HepG2 (cell line): ENCODE results near the gene TXN2. TPM values are rescaled to one million over a fixed set of nuclear protein-coding genes. Genes with fewer than 3 reads are reported as not detected.

Experiments
- ARNTL ChIP-seq: sonication (generic); formaldehyde crosslinking; IDR thresholded peaks from 2 replicates; pipeline ENCODE4 v1.4.0; 2020; ENCODE audit warnings: mild to moderate bottlenecking, missing genetic modification reagents
- BCL6 ChIP-seq: IDR thresholded peaks from 2 replicates; pipeline ENCODE4 v1.6.1; 2016; ENCODE audit warnings: missing genetic modification reagents, missing compliant biosample characterization
- FOXK2 ChIP-seq: fragments of 450-650 bp; IDR thresholded peaks from 2 replicates; pipeline ENCODE4 v1.6.1; 2016
- GFI1 ChIP-seq: sonication (generic); formaldehyde crosslinking; IDR thresholded peaks from 2 replicates; pipeline ENCODE4 v1.5.0; 2020; ENCODE audit warnings: missing genetic modification reagents, mild to moderate bottlenecking, borderline replicate concordance
- HHEX ChIP-seq: IDR thresholded peaks from 2 replicates; pipeline ENCODE4 v1.6.1; 2016; ENCODE audit warnings: control low read depth
- ISL2 ChIP-seq: sonication (generic); formaldehyde crosslinking; IDR thresholded peaks from 2 replicates; pipeline ENCODE4 v1.5.0; 2020; ENCODE audit warnings: missing genetic modification reagents
- LCORL ChIP-seq, 2 experiments: fragments of 450-650 bp in 1 of 2; sonication (generic) in 1 of 2; formaldehyde crosslinking in 1 of 2; IDR thresholded peaks; 2 replicates each; pipeline versions ENCODE4 v1.5.0 to v1.6.1; 2017 to 2020; ENCODE audit warnings: antibody characterized with exemption in 1 of 2, missing genetic modification reagents in 1 of 2
- MBD4 ChIP-seq: IDR thresholded peaks from 2 replicates; pipeline ENCODE4 v1.6.1; 2012; ENCODE audit warnings: low read length, inconsistent platforms, borderline replicate concordance
- MEIS1 ChIP-seq: sonication (generic); formaldehyde crosslinking; IDR thresholded peaks from 2 replicates; pipeline ENCODE4 v1.9.0; 2021; ENCODE audit warnings: mild to moderate bottlenecking, missing genetic modification reagents, moderate library complexity, borderline replicate concordance
- NFIC ChIP-seq: IDR thresholded peaks from 2 replicates; pipeline ENCODE4 v1.6.1; 2012; ENCODE audit warnings: mild to moderate bottlenecking, low read length, inconsistent platforms
- NRL ChIP-seq: sonication (generic); formaldehyde crosslinking; IDR thresholded peaks from 2 replicates; pipeline ENCODE4 v1.5.0; 2020; ENCODE audit warnings: missing genetic modification reagents, mild to moderate bottlenecking, moderate library complexity, borderline replicate concordance
- REXO4 ChIP-seq: sonication (generic); formaldehyde crosslinking; IDR thresholded peaks from 2 replicates; pipeline ENCODE4 v1.8.0; 2022; ENCODE audit warnings: missing genetic modification reagents, mild to moderate bottlenecking, borderline replicate concordance
- SIX1 ChIP-seq: sonication (generic); formaldehyde crosslinking; IDR thresholded peaks from 2 replicates; pipeline ENCODE4 v1.4.0; 2020; ENCODE audit warnings: missing genetic modification reagents, borderline replicate concordance
- TBX2 ChIP-seq: sonication (generic); formaldehyde crosslinking; IDR thresholded peaks from 2 replicates; pipeline ENCODE4 v1.5.0; 2020; ENCODE audit warnings: missing genetic modification reagents, mild to moderate bottlenecking, borderline replicate concordance
- TEAD2 ChIP-seq: sonication (generic); formaldehyde crosslinking; IDR thresholded peaks from 2 replicates; pipeline ENCODE4 v1.9.0; 2021; ENCODE audit warnings: missing genetic modification reagents
- TOPORS ChIP-seq: sonication (generic); formaldehyde crosslinking; IDR thresholded peaks from 2 replicates; pipeline ENCODE4 v1.8.0; 2023; ENCODE audit warnings: mild to moderate bottlenecking, missing genetic modification reagents
- ZNF12 ChIP-seq: sonication (generic); formaldehyde crosslinking; IDR thresholded peaks from 2 replicates; pipeline ENCODE4 v1.5.0; 2020; ENCODE audit warnings: missing genetic modification reagents
- ZNF160 ChIP-seq: sonication (generic); formaldehyde crosslinking; IDR thresholded peaks from 2 replicates; pipeline ENCODE4 v1.8.0; 2022; ENCODE audit warnings: mild to moderate bottlenecking, inconsistent platforms, missing genetic modification reagents
- ZNF232 ChIP-seq: sonication (generic); formaldehyde crosslinking; IDR thresholded peaks from 2 replicates; pipeline ENCODE4 v1.4.0; 2020; ENCODE audit warnings: missing genetic modification reagents, borderline replicate concordance
- ZNF83 ChIP-seq: sonication (generic); formaldehyde crosslinking; IDR thresholded peaks from 2 replicates; pipeline ENCODE4 v1.4.0; 2020; ENCODE audit warnings: missing genetic modification reagents, mild to moderate bottlenecking, borderline replicate concordance
- polyA plus RNA-seq, 8 experiments: library from polyadenylated mRNA; depleted of rRNA in 3 of 8; stranded (reverse) in 7 of 8; unstranded in 1 of 8; fragments of >200 nt; fragmentation: Illumina TruSeq in 4 of 8; extraction: Trizol in 4 of 8; gene quantifications; 2 replicates each; pipeline versions ENCODE4 v1.2.1 to v1.2.3, GENCODE V29; 2011 to 2016; ENCODE audit warnings: low read depth in 4 of 8, missing spikeins in 1 of 8, mixed read lengths in 1 of 8; ENCODE audit not compliant: insufficient read depth in 1 of 8
- total RNA-seq, 5 experiments: library from RNA; depleted of rRNA; stranded (reverse); fragments of >200 nt; fragmentation: Illumina TruSeq; extraction: Trizol; gene quantifications; 2 replicates each; pipeline ENCODE4 v1.2.3, GENCODE V29; 2016; ENCODE audit warnings: low read depth in 1 of 5
- TF ChIP-seq, protein P1 (sequence below): IDR thresholded peaks from 2 replicates; pipeline ENCODE4 v1.6.1; 2012; ENCODE audit warnings: low read depth, low read length, improper control_type of control experiment
- TF ChIP-seq, protein P2 (sequence below), 2 experiments: fragments of 450-650 bp in 1 of 2; sonication (generic) in 1 of 2; formaldehyde crosslinking; IDR thresholded peaks; 2 replicates each; pipeline versions ENCODE4 v1.5.0 to v1.8.0; 2020 to 2022; ENCODE audit warnings: mild to moderate bottlenecking in 1 of 2, missing genetic modification reagents in 1 of 2
- TF ChIP-seq, protein P3 (sequence below): sonication (generic); formaldehyde crosslinking; IDR thresholded peaks from 2 replicates; pipeline ENCODE4 v1.8.0; 2022; ENCODE audit warnings: mild to moderate bottlenecking, missing genetic modification reagents
- TF ChIP-seq, protein P4 (sequence below): sonication (generic); formaldehyde crosslinking; IDR thresholded peaks from 2 replicates; pipeline ENCODE4 v1.8.1; 2023; ENCODE audit warnings: mild to moderate bottlenecking, moderate library complexity, missing genetic modification reagents
- TF ChIP-seq, protein P5 (sequence below): IDR thresholded peaks from 2 replicates; pipeline ENCODE4 v1.6.1; 2016; ENCODE audit warnings: mild to moderate bottlenecking

TXN2 gene
- total and polyA plus RNA-seq, 2 of the 13 experiments (the other 11 are each of a cell fraction or from before 2014, with no cell fraction given): 41.4 to 109 TPM

DNA sequence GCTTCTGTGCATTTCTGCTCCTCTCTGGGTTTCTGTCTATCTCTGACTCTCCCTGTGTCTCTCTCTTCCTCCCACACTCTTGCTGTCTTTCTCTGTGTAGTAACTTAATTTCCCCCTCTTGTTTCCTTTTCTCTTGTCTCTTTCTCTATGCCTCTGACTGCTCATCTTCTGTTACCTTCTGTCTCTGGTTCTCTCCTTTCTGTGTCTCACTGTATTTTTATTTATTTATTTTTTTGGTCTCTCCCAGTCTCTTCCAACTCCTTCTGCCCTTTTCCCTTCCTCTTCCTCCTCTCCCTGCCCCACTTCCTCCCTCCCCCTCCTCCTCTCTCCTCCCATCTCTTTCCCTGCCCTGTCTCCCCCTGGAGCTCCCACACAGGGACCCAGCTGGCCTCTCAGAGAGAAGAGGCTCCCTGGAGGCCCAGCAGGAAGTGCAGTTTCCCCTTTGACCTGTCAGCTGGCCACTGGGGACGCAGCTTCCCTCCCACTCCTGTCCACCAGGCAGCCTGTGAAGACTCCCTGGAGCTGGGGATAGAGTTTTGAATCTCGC is 55.4 kb downstream of the TXN2 start (continued):
- TF ChIP-seq ARNTL (CRISPR knock-in tag) (no peak), FOXK2 (no peak), ZNF12 (no peak), HHEX (CRISPR knock-in tag) (no peak), SIX1 (CRISPR knock-in tag) (no peak), ZNF83 (no peak), ZNF160 (no peak), MEIS1 (CRISPR knock-in tag) (no peak), TBX2 (CRISPR knock-in tag) (peak; percentile 35; the same call in 1 of the 2 replicates), MBD4 (no peak), ISL2 (no peak), ZNF232 (CRISPR knock-in tag) (no peak), LCORL (IDR thresholded peaks at IDR 0.05) (no peak), LCORL (CRISPR knock-in tag; IDR thresholded peaks at IDR 0.05) (no peak), NRL (CRISPR knock-in tag) (no peak), NFIC (no peak), REXO4 (CRISPR knock-in tag) (no peak), GFI1 (no peak), TEAD2 (CRISPR knock-in tag) (no peak), TOPORS (no peak), BCL6 (no peak)
- TF ChIP-seq, protein P1, sequence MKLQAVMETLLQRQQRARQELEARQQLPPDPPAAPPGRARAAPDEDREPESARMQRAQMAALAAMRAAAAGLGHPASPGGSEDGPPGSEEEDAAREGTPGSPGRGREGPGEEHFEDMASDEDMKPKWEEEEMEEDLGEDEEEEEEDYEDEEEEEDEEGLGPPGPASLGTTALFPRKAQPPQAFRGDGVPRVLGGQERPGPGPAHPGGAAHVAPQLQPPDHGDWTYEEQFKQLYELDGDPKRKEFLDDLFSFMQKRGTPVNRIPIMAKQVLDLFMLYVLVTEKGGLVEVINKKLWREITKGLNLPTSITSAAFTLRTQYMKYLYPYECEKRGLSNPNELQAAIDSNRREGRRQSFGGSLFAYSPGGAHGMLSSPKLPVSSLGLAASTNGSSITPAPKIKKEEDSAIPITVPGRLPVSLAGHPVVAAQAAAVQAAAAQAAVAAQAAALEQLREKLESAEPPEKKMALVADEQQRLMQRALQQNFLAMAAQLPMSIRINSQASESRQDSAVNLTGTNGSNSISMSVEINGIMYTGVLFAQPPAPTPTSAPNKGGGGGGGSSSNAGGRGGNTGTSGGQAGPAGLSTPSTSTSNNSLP: no peak
- TF ChIP-seq, protein P2, sequence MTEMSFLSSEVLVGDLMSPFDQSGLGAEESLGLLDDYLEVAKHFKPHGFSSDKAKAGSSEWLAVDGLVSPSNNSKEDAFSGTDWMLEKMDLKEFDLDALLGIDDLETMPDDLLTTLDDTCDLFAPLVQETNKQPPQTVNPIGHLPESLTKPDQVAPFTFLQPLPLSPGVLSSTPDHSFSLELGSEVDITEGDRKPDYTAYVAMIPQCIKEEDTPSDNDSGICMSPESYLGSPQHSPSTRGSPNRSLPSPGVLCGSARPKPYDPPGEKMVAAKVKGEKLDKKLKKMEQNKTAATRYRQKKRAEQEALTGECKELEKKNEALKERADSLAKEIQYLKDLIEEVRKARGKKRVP (CRISPR knock-in tag; IDR thresholded peaks at IDR 0.05): no peak
- TF ChIP-seq, protein P3, sequence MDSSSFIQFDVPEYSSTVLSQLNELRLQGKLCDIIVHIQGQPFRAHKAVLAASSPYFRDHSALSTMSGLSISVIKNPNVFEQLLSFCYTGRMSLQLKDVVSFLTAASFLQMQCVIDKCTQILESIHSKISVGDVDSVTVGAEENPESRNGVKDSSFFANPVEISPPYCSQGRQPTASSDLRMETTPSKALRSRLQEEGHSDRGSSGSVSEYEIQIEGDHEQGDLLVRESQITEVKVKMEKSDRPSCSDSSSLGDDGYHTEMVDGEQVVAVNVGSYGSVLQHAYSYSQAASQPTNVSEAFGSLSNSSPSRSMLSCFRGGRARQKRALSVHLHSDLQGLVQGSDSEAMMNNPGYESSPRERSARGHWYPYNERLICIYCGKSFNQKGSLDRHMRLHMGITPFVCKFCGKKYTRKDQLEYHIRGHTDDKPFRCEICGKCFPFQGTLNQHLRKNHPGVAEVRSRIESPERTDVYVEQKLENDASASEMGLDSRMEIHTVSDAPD (CRISPR knock-in tag): no peak
- TF ChIP-seq, protein P4, sequence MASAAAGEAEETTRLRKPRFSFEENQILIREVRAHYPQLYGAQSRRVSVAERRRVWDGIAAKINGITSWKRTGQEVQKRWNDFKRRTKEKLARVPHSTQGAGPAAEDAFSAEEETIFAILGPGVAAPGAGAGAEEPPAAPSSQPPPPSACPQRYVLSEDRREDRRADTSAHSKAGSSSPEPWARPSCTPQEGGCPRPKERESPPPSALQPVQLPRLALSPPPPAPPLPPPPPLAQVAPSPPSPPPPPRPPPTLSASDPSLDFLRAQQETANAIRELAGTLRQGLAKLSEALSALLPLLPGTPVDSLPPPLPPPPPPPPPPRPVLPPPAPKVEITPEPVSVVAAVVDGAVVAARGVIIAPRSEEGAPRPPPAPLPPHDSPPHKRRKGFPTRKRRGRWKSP (CRISPR knock-in tag): no peak
- TF ChIP-seq, protein P5, sequence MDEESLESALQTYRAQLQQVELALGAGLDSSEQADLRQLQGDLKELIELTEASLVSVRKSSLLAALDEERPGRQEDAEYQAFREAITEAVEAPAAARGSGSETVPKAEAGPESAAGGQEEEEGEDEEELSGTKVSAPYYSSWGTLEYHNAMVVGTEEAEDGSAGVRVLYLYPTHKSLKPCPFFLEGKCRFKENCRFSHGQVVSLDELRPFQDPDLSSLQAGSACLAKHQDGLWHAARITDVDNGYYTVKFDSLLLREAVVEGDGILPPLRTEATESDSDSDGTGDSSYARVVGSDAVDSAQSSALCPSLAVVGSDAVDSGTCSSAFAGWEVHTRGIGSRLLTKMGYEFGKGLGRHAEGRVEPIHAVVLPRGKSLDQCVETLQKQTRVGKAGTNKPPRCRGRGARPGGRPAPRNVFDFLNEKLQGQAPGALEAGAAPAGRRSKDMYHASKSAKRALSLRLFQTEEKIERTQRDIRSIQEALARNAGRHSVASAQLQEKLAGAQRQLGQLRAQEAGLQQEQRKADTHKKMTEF (CRISPR knock-in tag): no peak
